NCI-H2171 (cell line): ENCODE results near the gene FAM53C.
"Not testable (repeated sequence)": the region's sequence is repeated elsewhere in the genome, so short reads cannot be mapped to it uniquely, and the experiment has no call there.

Experiments used
- DNase-seq: peaks from one replicate; lab custom pipeline; 2025; lab: John Stamatoyannopoulos, UW

The FAM53C gene

GRCh38 chr5:138351056-138351455, 13.0 kb downstream of the FAM53C start:
- DNase-seq = no peak

- no peak for DNase-seq
These were observed 13.5 kb downstream of the FAM53C start for GRCh38 chr5:138351517-138351916.

- peak; percentile 41 for DNase-seq
These were observed 14.1 kb downstream of the FAM53C start, which contains the start of gene KDM3B for GRCh38 chr5:138352071-138352721. TSS of gene KDM3B (plus strand) at chr5:138352685. CDS start at chr5:138352796, 111 bp downstream.

GRCh38 chr5:138352722-138353559, 14.9 kb downstream of the FAM53C start:
- no peak for DNase-seq

- no peak for DNase-seq
These were observed 15.6 kb downstream of the FAM53C start for GRCh38 chr5:138353560-138354080.

GRCh38 chr5:138354387-138354786, 16.3 kb downstream of the FAM53C start:
- no peak for DNase-seq

GRCh38 chr5:138354926-138355378, 16.9 kb downstream of the FAM53C start:
- no peak for DNase-seq

GRCh38 chr5:138359621-138360020, 21.6 kb downstream of the FAM53C start:
- DNase-seq = no peak

- DNase-seq = no peak
These were observed 22.9 kb downstream of the FAM53C start for GRCh38 chr5:138360941-138361452.

- no peak for DNase-seq
These were observed 26.5 kb downstream of the FAM53C start for GRCh38 chr5:138364576-138364975.

- no peak for DNase-seq
These were observed 28.7 kb downstream of the FAM53C start for GRCh38 chr5:138366632-138367382.

- DNase-seq = no peak
These were observed 31.2 kb downstream of the FAM53C start for GRCh38 chr5:138369261-138369660.

- no peak for DNase-seq
These were observed 31.6 kb downstream of the FAM53C start for GRCh38 chr5:138369706-138370105.

- no peak for DNase-seq
These were observed 32.5 kb downstream of the FAM53C start for GRCh38 chr5:138370537-138370936.

GRCh38 chr5:138371454-138371853, 33.4 kb downstream of the FAM53C start:
- DNase-seq = no peak

- DNase-seq = no peak
These were observed 34.2 kb downstream of the FAM53C start for GRCh38 chr5:138372225-138372624.

GRCh38 chr5:138372653-138373052, 34.6 kb downstream of the FAM53C start:
- no peak for DNase-seq

- DNase-seq = no peak
These were observed 44.3 kb downstream of the FAM53C start for GRCh38 chr5:138382347-138382746.

GRCh38 chr5:138385660-138386059, 47.6 kb downstream of the FAM53C start:
- no peak for DNase-seq

- DNase-seq = no peak
These were observed 48.2 kb downstream of the FAM53C start for GRCh38 chr5:138386290-138386689.

- DNase-seq = no peak
These were observed 51.3 kb downstream of the FAM53C start for GRCh38 chr5:138389332-138389731.

- DNase-seq = not testable (repeated sequence)
These were observed 51.8 kb downstream of the FAM53C start for GRCh38 chr5:138389911-138390310.
